Spleen (tissue), 7 donors: ENCODE results near the gene TSPAN9.

ENCODE experiments used
- POLR2A ChIP-seq, 3 donors: fragments of 450-650 bp; IDR thresholded peaks; one replicate each; pipeline ENCODE4 v1.5.1; 2017; ENCODE audit warnings: antibody characterized with exemption in 3 of 3, mild to moderate bottlenecking in 1 of 3
- TF ChIP-seq, protein P1 (sequence below), 11 experiments: fragments of 200-600 bp in 7 of 11; fragments of 450-650 bp in 4 of 11; sonication (generic) in 4 of 11; IDR thresholded peaks in 8 of 11; conservative IDR thresholded peaks in 3 of 11; 1 replicate in 7 of 11; 2 replicates in 4 of 11; pipeline versions ENCODE4 v1.4.0 to v1.8.0; 2016 to 2021; ENCODE audit warnings: antibody characterized with exemption in 11 of 11, inconsistent platforms in 4 of 11, mild to moderate bottlenecking in 1 of 11
- donor health status: DM: no; HTN: no; CAD: no; lungs with moderate emphysema.
- donor health status: DM: no; HTN: no; CAD: no.
- donor health status: DM: no; HTN: no; CAD: no.

DNA sequence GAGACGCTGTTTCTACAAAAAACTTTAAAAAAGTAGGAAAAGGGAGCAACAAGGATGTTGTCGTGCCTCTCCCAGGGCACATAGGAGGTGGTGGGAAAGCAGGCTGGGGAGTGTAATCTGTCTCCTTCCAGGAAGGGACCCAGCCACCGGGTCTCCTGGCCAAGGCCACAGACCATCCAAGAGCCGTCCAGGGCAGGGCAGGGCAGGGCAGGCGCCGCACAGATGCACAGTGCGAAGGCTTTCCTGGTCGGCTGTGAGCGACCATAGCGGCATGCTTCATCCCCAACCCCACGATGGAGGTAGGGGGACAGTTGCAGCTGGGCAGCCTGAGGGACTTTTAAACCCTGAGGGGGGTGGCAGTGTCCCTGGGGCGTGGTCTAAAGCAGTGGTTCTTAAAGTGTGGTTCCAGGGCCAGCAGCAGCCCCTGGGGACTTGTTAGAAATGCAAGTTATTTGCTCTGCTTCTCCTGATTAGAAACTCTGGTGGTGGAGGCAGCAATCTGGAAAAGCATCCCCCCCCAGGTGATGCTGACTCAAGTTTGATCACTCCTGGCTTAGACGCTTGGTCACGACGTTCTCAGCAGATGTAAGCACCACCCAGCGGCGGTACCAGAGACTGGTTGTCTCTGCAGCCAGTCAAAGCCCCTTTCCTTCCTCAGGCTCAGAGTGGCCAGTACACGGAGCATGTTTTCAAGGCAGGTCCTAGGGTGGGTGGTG is 216.4 kb downstream of the TSPAN9 start:
- TF ChIP-seq, protein P1, sequence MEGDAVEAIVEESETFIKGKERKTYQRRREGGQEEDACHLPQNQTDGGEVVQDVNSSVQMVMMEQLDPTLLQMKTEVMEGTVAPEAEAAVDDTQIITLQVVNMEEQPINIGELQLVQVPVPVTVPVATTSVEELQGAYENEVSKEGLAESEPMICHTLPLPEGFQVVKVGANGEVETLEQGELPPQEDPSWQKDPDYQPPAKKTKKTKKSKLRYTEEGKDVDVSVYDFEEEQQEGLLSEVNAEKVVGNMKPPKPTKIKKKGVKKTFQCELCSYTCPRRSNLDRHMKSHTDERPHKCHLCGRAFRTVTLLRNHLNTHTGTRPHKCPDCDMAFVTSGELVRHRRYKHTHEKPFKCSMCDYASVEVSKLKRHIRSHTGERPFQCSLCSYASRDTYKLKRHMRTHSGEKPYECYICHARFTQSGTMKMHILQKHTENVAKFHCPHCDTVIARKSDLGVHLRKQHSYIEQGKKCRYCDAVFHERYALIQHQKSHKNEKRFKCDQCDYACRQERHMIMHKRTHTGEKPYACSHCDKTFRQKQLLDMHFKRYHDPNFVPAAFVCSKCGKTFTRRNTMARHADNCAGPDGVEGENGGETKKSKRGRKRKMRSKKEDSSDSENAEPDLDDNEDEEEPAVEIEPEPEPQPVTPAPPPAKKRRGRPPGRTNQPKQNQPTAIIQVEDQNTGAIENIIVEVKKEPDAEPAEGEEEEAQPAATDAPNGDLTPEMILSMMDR (IDR thresholded peaks at IDR 0.05 in 8 of 11, conservative IDR thresholded peaks at IDR 0.05 in 3 of 11) = no peak
- no peak for TF ChIP-seq POLR2A (IDR thresholded peaks at IDR 0.05)
